Cerebellar cortex (tissue), 1 donor: ENCODE data around the gene FAM240B.

Source experiments
- DNase-seq: peaks from one replicate; pipeline ENCODE4 v3.0.0-alpha.2; 2015; ENCODE audit warnings: low spot score

FAM240B gene

GRCh38 chr9:38668791-38669466 is 51.0 kb downstream of the FAM240B start:
- DNase-seq = no peak

DNA sequence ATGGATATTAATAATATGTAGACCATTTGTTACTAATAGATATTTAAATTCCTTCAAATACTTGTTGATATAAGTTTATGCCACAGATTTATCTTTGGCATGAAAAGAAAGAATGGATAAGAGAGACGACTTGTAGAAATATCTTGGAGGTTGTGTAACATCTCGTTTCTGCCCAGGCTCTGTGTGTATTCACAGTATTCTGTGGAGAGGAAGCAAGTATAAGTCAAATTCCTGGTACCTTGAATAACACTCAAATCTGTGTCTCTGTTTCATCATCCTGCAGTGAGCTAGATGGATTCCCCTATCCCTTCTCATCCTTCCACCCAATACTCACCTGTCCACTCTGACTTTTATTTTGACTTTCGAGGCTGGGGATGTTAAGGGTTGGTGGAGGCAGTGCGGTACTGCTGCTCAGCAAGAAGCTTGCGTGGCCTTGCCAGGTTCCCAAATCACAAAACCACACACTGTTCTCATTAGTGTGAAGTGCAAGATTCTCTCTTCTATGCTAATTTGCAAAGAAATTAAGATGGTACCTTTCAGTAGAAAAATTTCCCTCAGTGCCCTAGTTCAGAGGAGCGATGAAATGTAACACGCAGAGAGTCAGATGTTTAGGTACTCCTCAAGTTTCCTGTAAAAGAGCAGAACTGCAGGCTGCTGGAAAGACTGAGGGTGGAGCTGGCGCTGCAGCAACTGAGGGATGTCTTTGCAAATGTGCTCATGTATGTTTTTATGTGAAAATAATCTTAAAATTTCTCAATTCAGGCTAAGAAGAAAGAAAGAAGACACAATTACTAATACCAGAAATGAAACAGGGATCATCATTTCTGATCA is 57.0 kb downstream of the FAM240B start:
- DNase-seq = no peak

- DNase-seq = no peak
These were observed 60.4 kb downstream of the FAM240B start for GRCh38 chr9:38659538-38659937.

GRCh38 chr9:38656896-38657295 is 63.0 kb downstream of the FAM240B start:
- DNase-seq = no peak

GRCh38 chr9:38652486-38652885 is 67.4 kb downstream of the FAM240B start:
- DNase-seq = no peak

DNA sequence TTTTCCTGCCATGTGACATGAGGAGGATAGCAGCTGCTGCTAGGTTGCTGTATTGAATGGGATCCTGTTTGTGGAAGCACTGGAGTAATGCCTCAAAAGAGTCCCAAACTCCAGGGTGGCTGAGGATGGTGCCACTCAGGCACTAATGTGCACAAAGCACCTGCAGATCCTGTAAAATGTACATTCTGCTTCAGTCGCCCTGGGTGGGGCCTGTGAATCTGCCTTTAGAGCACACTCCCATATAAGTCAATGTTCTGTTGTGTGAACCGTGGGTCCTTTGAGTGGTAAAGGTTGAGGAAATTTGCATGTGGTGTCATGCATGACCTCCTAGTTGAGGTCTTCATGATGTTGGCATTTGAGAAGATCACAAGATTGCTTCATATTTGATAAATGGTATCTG is 67.9 kb downstream of the FAM240B start:
- DNase-seq = no peak

- no peak for DNase-seq
These were observed 68.4 kb downstream of the FAM240B start for GRCh38 chr9:38651400-38652042.

DNA sequence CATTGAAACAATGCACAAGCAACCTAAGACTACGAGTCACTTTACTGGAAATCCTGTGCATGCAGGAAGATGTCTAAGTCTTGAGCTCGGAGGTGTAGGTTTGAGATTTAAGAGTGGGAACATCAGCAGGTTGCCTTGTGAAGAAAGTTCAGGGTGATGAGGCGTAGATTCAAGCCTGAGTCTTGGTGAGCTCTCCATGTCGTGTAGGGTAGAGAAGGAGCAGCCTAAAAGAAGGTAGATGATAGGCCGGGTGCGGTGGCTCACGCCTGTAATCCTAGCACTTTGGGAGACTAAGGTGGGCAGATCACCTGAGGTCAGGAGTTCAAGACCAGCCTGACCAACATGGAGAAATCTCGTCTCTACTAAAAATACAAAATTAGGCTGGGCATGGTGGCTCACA is 69.4 kb downstream of the FAM240B start:
- DNase-seq = no peak

DNA sequence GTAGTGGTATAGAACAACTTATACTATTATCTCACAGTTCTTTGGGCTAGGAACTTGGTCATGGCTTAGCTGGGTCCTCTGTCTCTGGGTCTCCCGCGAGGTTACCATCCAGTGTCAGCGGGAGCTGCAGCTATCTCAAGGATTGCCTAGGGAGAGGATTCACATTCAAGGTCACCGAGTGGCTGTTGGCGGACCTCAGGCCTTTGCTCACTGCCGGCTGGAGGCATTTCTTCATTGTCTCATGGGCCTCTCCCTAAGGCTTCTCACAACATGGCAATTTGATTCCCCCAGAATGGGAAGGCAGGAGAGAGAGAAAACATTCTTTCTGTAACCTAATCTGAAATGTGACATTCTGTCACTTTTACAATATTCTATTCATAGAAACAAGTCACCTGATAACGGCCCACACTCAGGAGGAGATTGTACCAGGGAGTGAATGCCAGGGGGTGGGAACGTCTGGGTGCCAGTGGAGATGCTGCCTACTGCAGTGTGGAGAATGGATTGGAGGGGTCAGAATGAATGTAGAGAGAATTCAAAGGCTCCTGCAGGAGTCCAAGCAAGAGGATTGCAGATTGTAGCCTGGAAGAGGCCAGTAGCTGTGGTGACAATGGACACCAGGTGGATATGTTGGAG is 70.1 kb downstream of the FAM240B start:
- DNase-seq = no peak

DNA sequence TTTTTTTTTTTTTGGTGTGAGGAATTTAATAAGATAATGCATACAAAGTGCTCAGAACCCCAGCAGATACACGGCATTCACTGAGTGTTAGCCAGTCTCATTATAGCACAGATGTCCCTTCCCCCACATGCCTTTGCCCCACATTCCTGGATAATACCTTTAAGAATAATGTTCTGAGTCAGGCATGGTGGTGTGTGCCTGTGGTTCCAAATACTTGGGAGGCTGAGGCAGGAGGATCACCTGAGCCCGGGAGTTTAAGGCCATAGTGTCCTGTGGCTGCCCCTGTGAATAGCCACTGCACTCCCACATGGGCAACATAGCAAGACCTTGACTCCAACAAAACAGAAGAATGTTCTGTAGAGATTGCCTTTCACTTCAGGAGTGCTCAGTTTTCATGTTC is 75.3 kb downstream of the FAM240B start:
- no peak for DNase-seq
